GM10266 (cell line): ENCODE measurements around the gene VDR.

ENCODE experiments used
- DNase-seq: peaks from one replicate; pipeline ENCODE4 v3.0.0; 2012; ENCODE audit errors: extremely low spot score
- CTCF ChIP-seq: IDR thresholded peaks from 2 replicates; pipeline ENCODE4 v1.5.1; 2012; ENCODE audit warnings: mild to moderate bottlenecking, low read depth; ENCODE audit not compliant: control insufficient read depth, insufficient read depth; ENCODE audit errors: missing control alignments

The VDR gene

GRCh38 chr12:47862881-47863280 is 41.9 kb downstream of the VDR start:
- no peak for TF ChIP-seq CTCF
- no peak for DNase-seq

- no peak for TF ChIP-seq CTCF
- DNase-seq = no peak
Measured at GRCh38 chr12:47862167-47862750, 42.5 kb downstream of the VDR start.

GRCh38 chr12:47860873-47861272 is 43.9 kb downstream of the VDR start:
- no peak for DNase-seq
- no peak for TF ChIP-seq CTCF

GRCh38 chr12:47860279-47860841 is 44.4 kb downstream of the VDR start:
- TF ChIP-seq CTCF = no peak
- DNase-seq = no peak

GRCh38 chr12:47858511-47859266 is 46.1 kb downstream of the VDR start:
- no peak for DNase-seq
- TF ChIP-seq CTCF = no peak

- DNase-seq = no peak
- no peak for TF ChIP-seq CTCF
Measured at GRCh38 chr12:47856721-47857575, 47.8 kb downstream of the VDR start.
